HG02884 (cell line): ENCODE data around the gene GSX1.
"Not testable (repeated sequence)": the region's sequence is repeated elsewhere in the genome, so short reads cannot be mapped to it uniquely, and the experiment has no call there.

ENCODE experiments used
- ATAC-seq: cut with Tn5 transposase; IDR thresholded peaks from one replicate; pipeline ENCODE4 v1.9.1; 2021; ENCODE audit warnings: mild to moderate bottlenecking, moderate library complexity; ENCODE audit not compliant: unreplicated experiment

GSX1 gene

GRCh38 chr13:27792393-27793218, at the start of gene GSX1:
Gene GSX1 (plus strand): TSS chr13:27792483. CDS start chr13:27792691, 208 bp downstream.
- ATAC-seq: no peak

GRCh38 chr13:27744801-27745200, 47.5 kb upstream of the GSX1 start:
- no peak for ATAC-seq

DNA sequence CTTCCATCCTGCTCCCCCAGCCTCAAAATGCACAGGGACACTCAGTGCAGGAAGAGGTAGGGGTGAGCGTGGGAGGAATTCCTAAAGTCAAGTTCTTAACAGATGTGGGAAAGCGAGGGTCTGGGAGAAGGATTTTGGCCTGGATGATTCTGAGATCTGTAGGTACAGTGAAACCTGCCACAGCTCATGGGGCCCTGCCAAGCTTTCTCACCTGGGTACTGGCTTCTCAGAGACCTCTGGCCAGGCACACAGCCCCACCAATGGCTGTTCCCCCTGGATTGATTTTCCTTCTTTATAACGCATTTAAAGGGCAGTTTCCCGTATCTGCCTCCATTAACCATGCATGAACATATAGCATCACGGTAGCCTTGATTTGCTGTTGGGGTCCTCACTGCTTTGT, 47.0 kb upstream of the GSX1 start:
- no peak for ATAC-seq

GRCh38 chr13:27748143-27748542, 44.1 kb upstream of the GSX1 start:
- not testable (repeated sequence) for ATAC-seq

- ATAC-seq: no peak
These were observed 40.2 kb upstream of the GSX1 start for GRCh38 chr13:27751953-27752532.

GRCh38 chr13:27765650-27766049, 26.6 kb upstream of the GSX1 start:
- ATAC-seq: no peak

GRCh38 chr13:27770809-27771208, 21.5 kb upstream of the GSX1 start:
- no peak for ATAC-seq

GRCh38 chr13:27772651-27773425, 19.4 kb upstream of the GSX1 start:
- no peak for ATAC-seq

DNA sequence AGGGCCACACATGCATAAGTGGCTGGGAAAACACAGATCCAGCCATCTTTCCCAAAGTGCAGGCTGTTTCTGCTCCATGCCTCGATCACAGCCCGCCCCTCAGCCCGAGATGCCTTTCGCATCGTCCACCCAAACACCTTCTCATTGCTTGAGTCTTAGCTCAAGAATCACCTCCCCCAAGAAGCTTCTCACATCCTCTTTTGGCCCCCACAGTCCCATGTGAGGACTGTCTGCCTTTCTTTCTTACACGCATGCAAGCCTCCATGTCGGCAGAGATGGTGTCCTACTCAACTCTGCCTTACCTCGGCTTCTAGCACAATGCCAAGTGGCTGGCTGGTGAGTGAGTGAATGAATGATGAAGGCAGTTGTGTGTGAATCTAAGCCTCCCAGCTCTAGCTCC, 18.1 kb upstream of the GSX1 start:
- ATAC-seq: no peak

DNA sequence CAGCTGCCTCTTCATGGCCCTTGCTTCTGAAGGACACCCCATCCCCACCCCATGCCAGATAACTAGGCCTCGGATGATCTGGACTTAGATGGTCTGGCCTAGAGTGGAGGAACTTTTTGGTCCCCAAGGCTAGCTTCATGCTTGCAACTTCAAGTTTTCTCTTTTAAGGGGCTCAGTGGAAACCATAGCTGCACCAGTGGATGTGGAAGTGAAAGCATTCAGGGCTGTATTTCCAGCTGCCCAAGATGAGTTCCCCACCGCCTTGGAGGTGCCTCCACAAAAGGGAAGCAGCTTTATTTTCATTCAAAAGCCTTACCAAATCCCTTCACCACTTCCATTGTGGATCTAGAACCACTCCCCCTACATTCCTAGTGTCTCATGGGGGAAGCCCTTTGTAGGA, 17.6 kb upstream of the GSX1 start:
- ATAC-seq: no peak

GRCh38 chr13:27775943-27776342, 16.3 kb upstream of the GSX1 start:
- no peak for ATAC-seq

GRCh38 chr13:27782151-27782550, 10.1 kb upstream of the GSX1 start:
- no peak for ATAC-seq

DNA sequence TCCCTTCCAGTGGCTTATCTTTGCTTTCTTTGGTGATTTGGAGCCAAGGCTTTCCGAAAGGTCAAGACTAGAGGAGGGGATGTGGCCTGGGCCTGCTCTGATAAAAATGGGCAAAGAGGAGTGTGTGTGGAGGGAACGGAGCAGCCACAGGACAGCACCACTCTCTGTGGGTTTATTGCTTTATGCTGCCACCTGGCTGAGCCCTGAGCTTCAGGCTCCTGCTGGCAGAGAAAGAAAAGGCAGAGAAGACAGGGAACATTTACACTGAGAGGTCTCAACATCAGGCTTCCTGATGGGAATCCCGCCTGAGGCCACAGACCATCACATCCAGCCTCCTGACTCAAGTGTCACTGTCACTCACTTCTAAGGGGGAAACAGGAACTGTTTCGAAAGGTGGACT, 9.2 kb upstream of the GSX1 start:
- no peak for ATAC-seq

DNA sequence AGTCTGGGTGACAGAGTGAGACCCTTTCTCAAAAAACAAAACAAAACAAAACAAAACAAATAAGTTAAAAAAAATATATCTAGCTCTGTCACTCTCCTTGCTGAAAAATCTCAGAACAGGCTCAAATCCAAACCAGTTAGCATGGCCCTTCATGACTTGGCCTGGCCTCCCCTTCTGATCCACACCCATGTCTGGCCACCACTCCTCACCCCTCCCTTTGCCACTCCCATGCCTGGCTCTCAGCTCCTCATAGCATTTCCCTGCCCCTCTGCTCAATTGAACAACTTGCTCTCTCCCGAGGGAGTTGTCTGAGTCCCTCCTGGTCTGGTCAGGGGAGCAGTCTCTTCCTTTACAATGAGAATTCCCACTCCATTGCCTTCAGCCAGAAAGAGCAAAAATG, 4.0 kb upstream of the GSX1 start:
- no peak for ATAC-seq

GRCh38 chr13:27789153-27789494, 3.2 kb upstream of the GSX1 start:
- ATAC-seq: no peak

- ATAC-seq: no peak
These were observed 2.6 kb upstream of the GSX1 start for GRCh38 chr13:27789495-27790303.

- ATAC-seq: no peak
These were observed 1.8 kb upstream of the GSX1 start for GRCh38 chr13:27790523-27790922.

- ATAC-seq: no peak
These were observed 960 bp upstream of the GSX1 start for GRCh38 chr13:27791146-27791900.

DNA sequence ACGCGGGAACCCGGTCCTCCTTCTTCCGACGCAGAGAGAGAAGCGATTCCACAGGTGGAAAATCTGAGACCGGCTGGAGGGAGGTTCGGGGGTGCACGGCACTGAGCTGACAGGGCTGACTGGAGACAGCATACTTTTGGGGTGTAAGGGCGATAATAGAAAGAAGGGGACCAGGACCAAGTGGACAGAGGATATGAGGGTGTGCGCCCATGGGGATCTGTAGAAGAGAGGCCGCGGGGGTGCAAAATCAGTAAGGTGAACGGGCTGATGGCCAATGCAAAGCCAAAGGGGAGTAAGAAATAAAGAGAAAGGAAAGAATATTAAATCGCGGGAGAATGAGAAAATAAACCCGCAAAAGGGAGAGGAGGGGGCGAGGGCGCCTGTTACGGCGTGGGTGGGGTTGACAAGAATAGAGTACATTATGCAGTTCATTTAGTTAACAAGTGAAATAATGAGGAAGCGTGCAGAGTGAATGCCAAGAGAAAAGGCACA, 336 bp upstream of the GSX1 start:
- no peak for ATAC-seq
